ENCODE results near the gene COPS6.
"Not testable (repeated sequence)": the region's sequence is repeated elsewhere in the genome, so short reads cannot be mapped to it uniquely, and the experiment has no call there.

COPS6 gene

GRCh38 chr7:100127866-100128636 is 39.3 kb downstream of the COPS6 start:
- DNase-seq, result no peak

- DNase-seq, result no peak
Measured at GRCh38 chr7:100128637-100128963, 39.8 kb downstream of the COPS6 start.

- not testable (repeated sequence) for DNase-seq
Measured at GRCh38 chr7:100130220-100130607, 41.4 kb downstream of the COPS6 start.

GRCh38 chr7:100130608-100131453 is 42.1 kb downstream of the COPS6 start:
- DNase-seq, result peak; percentile 72

GRCh38 chr7:100132126-100132525 is 43.4 kb downstream of the COPS6 start:
- no peak for DNase-seq

GRCh38 chr7:100132697-100133151 is 44.0 kb downstream of the COPS6 start:
- peak; percentile 52 for DNase-seq

- no peak for DNase-seq
Measured at GRCh38 chr7:100137851-100138760, 49.3 kb downstream of the COPS6 start.

- no peak for DNase-seq
Measured at GRCh38 chr7:100141555-100141949, 52.8 kb downstream of the COPS6 start.

Data from activated effector memory CD4-positive, alpha-beta T cell treated with Interleukin-2 at 50 U/mL for 16 hours (primary cell).